ENCODE results near the gene FSTL4. TPM values are rescaled to one million over a fixed set of nuclear protein-coding genes. Genes with fewer than 3 reads are reported as not detected.

Gene FSTL4
- total RNA-seq, 2 experiments from 2014 or later = 0.36 TPM; not detected in 1

DNA sequence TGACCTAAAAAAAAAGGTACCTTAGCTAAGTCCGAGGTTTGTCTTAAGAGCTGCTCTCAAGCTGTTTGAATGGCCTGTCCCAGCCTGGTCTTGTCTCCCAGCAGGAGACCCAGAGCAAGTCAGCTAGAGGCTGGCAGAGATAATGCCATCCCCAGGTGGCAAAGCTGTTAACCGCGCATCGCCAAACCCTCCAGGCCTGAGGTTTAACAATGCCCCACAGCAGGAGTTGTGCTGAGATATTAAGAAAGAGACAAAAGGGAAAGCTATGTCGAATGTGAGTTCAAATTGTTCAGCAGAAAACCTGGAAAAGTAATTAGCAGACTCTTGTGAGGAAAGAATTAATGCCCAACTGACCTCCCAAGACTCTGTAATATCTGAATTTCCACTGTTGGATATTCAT lies 187.1 kb downstream of the FSTL4 start:
- Mint-ChIP-seq H3K4me3 (no peak overlapping the region), H3K4me1 (ENCODE audit: low read depth) (peaks cover 10% of the 10 kb centered on the region), H3K27ac (no peak overlapping the region), H3K36me3 (no peaks in the 10 kb centered on the region), H3K9me3 (no peaks in the 10 kb centered on the region), H3K27me3 (peaks cover 12% of the 10 kb centered on the region)
- CTCF ChIA-PET = interaction anchor here (0.6 to 2.8 kb wide), 7 partner anchors 25 to 1621 kb away, joined by 3 to 23 read pairs (median 3); no protein-coding TSS in a partner anchor
- no peak for DNase-seq
- intact Hi-C loops (cut with micrococcal nuclease) = no loop called here
- POLR2A ChIA-PET = no interaction called here

DNA sequence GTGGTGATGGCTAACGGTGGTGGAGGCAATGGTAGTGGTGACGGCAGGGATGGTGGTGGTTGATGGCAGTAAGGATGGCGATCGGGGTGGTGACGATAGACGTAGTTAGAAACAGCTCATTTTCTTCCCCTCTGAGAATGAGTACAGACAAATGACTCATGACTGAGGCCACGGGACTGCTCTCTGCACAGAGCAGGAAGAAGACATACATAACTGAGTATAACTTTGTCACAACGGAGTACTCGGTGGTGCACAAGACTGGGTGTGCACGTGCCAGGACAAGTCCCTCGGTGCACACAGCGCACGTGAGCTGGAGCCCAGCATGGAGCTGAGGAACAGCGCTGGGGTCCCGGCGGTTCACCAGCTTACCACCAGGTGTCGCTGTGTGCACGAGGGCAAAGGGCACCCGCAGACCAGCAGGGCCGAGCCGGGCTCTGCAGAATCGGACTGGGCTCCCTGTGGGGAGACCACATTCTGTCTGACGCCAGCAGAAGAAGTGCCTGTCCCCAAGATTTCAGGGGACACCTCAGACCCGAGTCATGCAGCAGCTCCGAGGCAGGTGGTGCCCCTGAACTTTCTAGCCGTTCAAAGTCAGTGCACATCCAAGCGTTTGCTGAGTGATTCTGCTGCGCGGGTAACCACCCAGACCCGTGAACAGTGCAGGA lies 188.6 kb downstream of the FSTL4 start:
- Mint-ChIP-seq H3K27ac (no peak overlapping the region), H3K4me3 (no peak overlapping the region), H3K9me3 (no peaks in the 10 kb centered on the region), H3K27me3 (peaks cover 11% of the 10 kb centered on the region), H3K36me3 (no peaks in the 10 kb centered on the region), H3K4me1 (ENCODE audit: low read depth) (peaks cover 10% of the 10 kb centered on the region)
- intact Hi-C loops (cut with micrococcal nuclease) = loop anchor here (5.0 kb wide), 2 partner anchors 39 to 444 kb away; no protein-coding TSS in a partner anchor
- ChIA-PET CTCF (interaction anchor here (0.6 to 3.0 kb wide), 57 partner anchors 8 to 556 kb away, joined by 3 to 23 read pairs (median 4); partner anchors contain the start of gene FSTL4), POLR2A (interaction anchor here (0.6 kb wide), 1 partner anchor 792 kb away, joined by 3 read pairs; no protein-coding TSS in a partner anchor)
- peak; percentile 76 for DNase-seq

DNA sequence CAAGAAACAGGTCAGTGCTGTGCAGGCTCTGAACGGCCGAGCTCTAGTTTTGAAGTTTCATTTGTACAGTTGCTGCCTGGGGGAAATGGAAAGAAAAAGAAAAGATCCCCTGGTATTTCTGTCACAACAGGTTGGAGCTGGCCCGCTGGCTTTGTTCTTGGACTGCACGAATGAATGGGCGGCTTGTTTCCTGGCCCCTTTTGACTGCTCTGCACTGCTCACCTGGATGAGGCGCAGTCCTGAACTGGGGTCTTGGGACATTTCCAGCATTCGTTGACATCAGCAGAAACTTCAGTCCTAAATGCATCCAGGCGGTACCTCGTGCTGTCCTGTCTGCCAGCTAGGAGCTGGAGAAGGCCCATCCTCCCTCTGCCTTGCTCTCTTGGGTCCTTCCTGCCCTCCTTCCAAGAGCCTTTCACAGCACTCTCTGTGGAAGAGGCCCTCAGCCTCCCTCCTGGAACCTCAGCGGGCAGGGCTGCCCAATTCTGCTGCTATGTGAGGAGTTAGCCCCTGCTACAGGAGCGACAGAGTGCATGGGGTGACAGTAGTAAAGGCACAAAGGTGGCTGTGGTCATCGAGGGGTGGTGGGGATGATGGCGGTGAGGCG lies 189.2 kb downstream of the FSTL4 start:
- ChIA-PET CTCF (interaction anchor here (0.6 to 3.0 kb wide), 56 partner anchors 8 to 557 kb away, joined by 3 to 23 read pairs (median 4); partner anchors contain the start of gene FSTL4), POLR2A (interaction anchor here (0.6 kb wide), 1 partner anchor 793 kb away, joined by 3 read pairs; no protein-coding TSS in a partner anchor)
- no peak overlapping the region for H3K4me3 Mint-ChIP-seq
- no peak overlapping the region for H3K27ac Mint-ChIP-seq
- H3K9me3 Mint-ChIP-seq = no peaks in the 10 kb centered on the region
- peaks cover 13% of the 10 kb centered on the region for H3K27me3 Mint-ChIP-seq
- peaks cover 10% of the 10 kb centered on the region for H3K4me1 Mint-ChIP-seq (ENCODE audit: low read depth)
- H3K36me3 Mint-ChIP-seq = no peaks in the 10 kb centered on the region
- intact Hi-C loops (cut with micrococcal nuclease) = loop anchor here (5.0 kb wide), 2 partner anchors 39 to 444 kb away; no protein-coding TSS in a partner anchor
- DNase-seq = no peak

DNA sequence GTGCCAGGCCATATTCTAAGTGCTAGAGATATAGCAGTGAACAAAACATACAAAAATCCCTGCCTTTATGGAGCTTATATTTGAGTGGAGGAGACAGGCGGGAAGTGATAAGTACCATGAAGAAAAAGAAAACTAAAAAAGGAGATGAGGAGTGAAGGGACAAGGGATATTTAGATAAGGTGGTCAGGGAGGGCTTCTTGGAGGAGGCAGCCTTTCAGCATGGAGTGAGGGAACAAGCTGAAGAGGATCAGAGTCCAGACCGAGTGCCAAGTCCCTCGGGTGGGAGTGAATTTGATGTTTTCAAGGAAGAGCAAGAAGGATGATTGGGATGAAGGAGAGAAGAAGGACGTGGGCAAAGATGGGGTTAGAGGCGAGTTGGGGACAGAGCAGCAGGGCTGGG lies 190.5 kb downstream of the FSTL4 start:
- Mint-ChIP-seq H3K4me1 (ENCODE audit: low read depth) (peaks cover 10% of the 10 kb centered on the region), H3K9me3 (no peaks in the 10 kb centered on the region), H3K27me3 (peaks cover 13% of the 10 kb centered on the region), H3K27ac (no peak overlapping the region), H3K4me3 (no peak overlapping the region), H3K36me3 (no peaks in the 10 kb centered on the region)
- intact Hi-C loops (cut with micrococcal nuclease) = loop anchor here (5.0 kb wide), 2 partner anchors 40 to 445 kb away; no protein-coding TSS in a partner anchor
- ChIA-PET POLR2A (no interaction called here), CTCF (interaction anchor here (0.7 to 3.0 kb wide), 6 partner anchors 8 to 522 kb away, joined by 3 to 11 read pairs (median 3); no protein-coding TSS in a partner anchor)
- no peak for DNase-seq

DNA sequence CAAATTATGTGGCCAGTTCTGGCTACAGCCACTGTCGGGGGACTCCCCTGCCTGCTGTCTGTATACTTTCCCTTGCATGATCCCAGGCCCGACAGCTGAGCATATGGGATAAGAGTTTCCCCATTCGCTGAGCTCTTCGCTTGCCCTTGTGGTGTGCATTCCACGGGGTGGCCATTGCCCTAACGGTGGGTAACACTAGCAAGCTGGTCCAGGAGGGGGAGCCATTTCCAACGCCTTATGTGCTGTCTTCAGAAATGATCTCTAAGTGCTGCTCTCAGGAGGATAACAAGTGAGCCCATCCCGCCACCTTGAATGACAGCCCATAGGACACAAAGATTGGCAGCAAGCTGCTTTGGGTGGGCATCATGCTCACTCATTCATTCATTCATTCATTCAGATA lies 190.9 kb downstream of the FSTL4 start:
- peak; percentile 36 for DNase-seq
- no peaks in the 10 kb centered on the region for H3K9me3 Mint-ChIP-seq
- no peaks in the 10 kb centered on the region for H3K36me3 Mint-ChIP-seq
- peaks cover 10% of the 10 kb centered on the region for H3K4me1 Mint-ChIP-seq (ENCODE audit: low read depth)
- intact Hi-C loops (cut with micrococcal nuclease) = loop anchor here (5.0 kb wide), 2 partner anchors 41 to 446 kb away; no protein-coding TSS in a partner anchor
- H3K27me3 Mint-ChIP-seq = peaks cover 15% of the 10 kb centered on the region
- no peak overlapping the region for H3K4me3 Mint-ChIP-seq
- CTCF ChIA-PET = interaction anchor here (0.6 to 3.0 kb wide), 7 partner anchors 8 to 522 kb away, joined by 3 to 11 read pairs (median 3); no protein-coding TSS in a partner anchor
- POLR2A ChIA-PET = no interaction called here
- H3K27ac Mint-ChIP-seq = no peak overlapping the region

DNA sequence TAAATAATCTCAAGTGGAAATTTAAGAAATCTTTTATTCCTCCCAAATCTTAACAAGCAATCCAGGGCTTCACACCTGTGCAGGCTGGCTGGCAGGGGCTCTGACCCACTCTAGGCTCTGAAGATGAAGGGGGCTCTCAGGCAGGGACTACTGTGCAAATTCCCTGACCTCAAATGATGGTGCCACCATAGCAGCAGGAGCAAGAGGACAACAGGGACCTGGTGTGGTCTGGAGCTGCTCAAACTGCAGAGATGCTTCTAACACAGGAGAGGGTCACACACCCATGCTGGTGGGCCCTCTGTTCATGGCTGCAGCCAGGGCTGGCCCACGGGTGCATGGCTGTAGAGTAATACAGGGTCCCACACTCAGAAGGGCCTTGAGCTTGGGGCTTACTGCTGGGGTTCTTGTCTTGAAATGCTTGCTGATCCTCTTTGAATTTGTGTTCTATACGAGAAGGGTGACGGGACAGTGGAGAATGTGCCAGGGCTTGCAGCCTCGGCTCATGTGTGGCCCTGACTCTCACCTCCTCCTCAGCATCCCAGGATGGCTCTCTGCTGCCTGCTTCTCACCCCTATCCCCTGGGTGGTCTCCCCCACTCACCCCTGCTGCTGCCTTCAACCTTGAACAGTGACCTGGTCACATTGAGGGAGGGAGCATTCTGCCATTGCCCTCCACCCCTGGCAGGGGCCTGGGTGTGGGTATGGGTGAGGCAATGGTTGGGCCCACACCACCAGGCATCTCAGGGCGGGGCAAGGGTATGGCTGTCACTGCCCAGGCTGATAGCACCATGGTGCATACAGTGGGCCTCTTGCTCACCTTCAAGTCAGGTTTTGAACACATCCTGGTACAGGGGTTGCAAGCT lies 191.7 kb downstream of the FSTL4 start:
- ChIA-PET CTCF (interaction anchor here (0.6 to 1.3 kb wide), 4 partner anchors 9 to 523 kb away, joined by 3 to 5 read pairs (median 3); no protein-coding TSS in a partner anchor), POLR2A (no interaction called here)
- Mint-ChIP-seq H3K27ac (no peak overlapping the region), H3K27me3 (peaks cover 20% of the 10 kb centered on the region), H3K4me1 (ENCODE audit: low read depth) (peaks cover 10% of the 10 kb centered on the region), H3K4me3 (no peak overlapping the region), H3K36me3 (no peaks in the 10 kb centered on the region), H3K9me3 (no peaks in the 10 kb centered on the region)
- DNase-seq = no peak
- intact Hi-C loops (cut with micrococcal nuclease) = loop anchor here (5.0 kb wide), 2 partner anchors 42 to 447 kb away; no protein-coding TSS in a partner anchor

DNA sequence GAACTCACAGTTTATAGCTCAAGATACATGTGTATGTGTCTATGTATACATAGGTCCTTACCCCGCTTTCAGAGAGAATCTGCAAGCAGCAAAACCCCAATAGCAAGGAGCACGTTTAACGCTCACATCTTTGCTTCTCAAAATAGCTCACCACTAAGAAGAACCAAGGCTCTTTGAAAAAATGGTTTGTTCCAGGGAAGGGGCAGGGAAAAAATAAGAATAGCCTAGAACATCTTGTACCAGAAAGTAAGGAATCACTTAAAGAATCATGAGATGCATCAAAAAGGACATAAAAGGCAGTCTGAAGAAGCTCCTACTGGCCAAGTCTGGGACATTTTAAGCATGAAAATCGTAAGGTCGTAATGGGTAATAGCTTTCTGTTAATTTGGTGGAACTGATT lies 196.4 kb downstream of the FSTL4 start:
- POLR2A ChIA-PET = no interaction called here

DNA sequence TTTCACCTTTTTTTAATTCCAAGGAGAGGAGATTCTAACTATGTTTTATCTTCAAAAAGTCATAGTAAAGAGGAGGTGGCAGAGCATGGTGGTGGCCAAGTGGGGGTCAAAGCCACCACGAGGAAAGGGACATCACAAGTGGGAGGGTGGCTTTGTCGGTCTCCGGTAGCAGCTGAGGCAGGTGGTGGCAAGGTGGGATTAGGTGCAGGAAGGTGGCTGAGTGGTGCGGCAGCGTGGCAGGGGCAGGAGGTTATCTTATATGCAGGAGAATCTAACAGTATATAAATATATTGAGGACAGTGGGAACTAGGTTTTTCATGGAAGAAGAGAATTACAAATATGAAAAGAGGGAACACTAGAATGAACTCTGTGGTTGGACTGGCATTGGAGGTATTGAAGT lies 196.8 kb downstream of the FSTL4 start:
- H3K27me3 Mint-ChIP-seq = peaks cover 15% of the 10 kb centered on the region
- H3K4me3 Mint-ChIP-seq = no peak overlapping the region
- no peaks in the 10 kb centered on the region for H3K36me3 Mint-ChIP-seq
- no peak overlapping the region for H3K27ac Mint-ChIP-seq
- CTCF ChIA-PET = interaction anchor here (0.7 to 0.9 kb wide), 2 partner anchors 8 to 1177 kb away, joined by 3 to 4 read pairs; no protein-coding TSS in a partner anchor
- POLR2A ChIA-PET = no interaction called here
- H3K4me1 Mint-ChIP-seq (ENCODE audit: low read depth) = no peaks in the 10 kb centered on the region
- DNase-seq = no peak
- H3K9me3 Mint-ChIP-seq = no peaks in the 10 kb centered on the region
- intact Hi-C loops (cut with micrococcal nuclease) = no loop called here

More for the DNA sequence above, 196.4 kb downstream of the FSTL4 start:
- DNase-seq = no peak
- Mint-ChIP-seq H3K27me3 (peaks cover 15% of the 10 kb centered on the region), H3K9me3 (no peaks in the 10 kb centered on the region), H3K36me3 (no peaks in the 10 kb centered on the region), H3K4me3 (no peak overlapping the region), H3K4me1 (ENCODE audit: low read depth) (no peaks in the 10 kb centered on the region), H3K27ac (no peak overlapping the region)
- CTCF ChIA-PET = interaction anchor here (0.7 to 0.9 kb wide), 2 partner anchors 8 to 1177 kb away, joined by 3 to 4 read pairs; no protein-coding TSS in a partner anchor
- intact Hi-C loops (cut with micrococcal nuclease) = no loop called here

DNA sequence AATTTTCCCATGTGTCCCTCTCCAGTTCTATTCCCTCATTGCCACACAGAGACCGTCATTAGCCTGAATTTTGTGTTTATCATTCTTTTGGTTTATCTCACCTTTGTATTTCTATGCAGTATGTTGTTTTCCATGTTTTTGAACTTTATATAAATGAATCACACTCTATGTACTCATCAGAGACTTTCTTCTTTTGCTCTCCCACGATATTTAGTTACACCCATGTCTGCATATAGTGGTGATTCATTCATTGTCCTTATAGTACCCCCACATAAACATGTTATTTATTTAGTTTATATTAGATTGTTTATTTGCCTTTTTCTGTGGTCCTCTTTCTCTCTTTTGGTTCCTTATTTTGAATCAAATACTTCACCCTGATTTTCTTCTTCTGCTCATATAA lies 199.7 kb downstream of the FSTL4 start:
- H3K4me1 Mint-ChIP-seq (ENCODE audit: low read depth) = no peaks in the 10 kb centered on the region
- ChIA-PET CTCF (no interaction called here), POLR2A (no interaction called here)
- no peak for DNase-seq
- peaks cover 14% of the 10 kb centered on the region for H3K27me3 Mint-ChIP-seq
- no peak overlapping the region for H3K4me3 Mint-ChIP-seq
- intact Hi-C loops (cut with micrococcal nuclease) = no loop called here
- H3K9me3 Mint-ChIP-seq = no peaks in the 10 kb centered on the region
- H3K27ac Mint-ChIP-seq = no peak overlapping the region
- no peaks in the 10 kb centered on the region for H3K36me3 Mint-ChIP-seq

DNA sequence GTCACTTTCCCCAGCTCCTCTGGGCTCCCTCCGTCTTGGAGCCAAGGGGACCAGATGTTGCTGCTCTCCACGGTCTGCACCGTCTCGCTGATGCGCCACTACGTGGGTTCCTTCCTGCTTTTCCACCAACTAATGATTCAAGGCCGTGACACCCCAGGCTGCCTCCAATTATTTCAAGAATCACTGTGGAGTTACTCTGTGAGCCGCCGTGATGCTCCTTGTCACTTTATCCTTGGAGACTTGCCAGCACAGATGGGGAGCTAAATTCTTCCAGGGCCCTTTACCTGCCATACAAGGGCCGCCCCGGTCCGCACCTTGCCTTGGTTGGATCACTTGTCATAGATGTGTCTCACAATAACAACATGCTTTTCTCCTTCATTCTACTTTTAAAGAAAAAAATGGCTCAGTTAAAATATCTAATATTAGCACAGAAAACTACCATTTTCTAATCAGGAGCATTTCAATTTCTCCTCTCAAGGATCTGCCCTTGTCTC lies 202.0 kb downstream of the FSTL4 start:
- no peak for DNase-seq
- H3K27me3 Mint-ChIP-seq = peaks cover 4% of the 10 kb centered on the region
- H3K9me3 Mint-ChIP-seq = no peaks in the 10 kb centered on the region
- no peaks in the 10 kb centered on the region for H3K36me3 Mint-ChIP-seq
- POLR2A ChIA-PET = no interaction called here
- CTCF ChIA-PET = interaction anchor here (2.0 kb wide), 1 partner anchor 14 kb away, joined by 5 read pairs; no protein-coding TSS in a partner anchor
- H3K27ac Mint-ChIP-seq = no peak overlapping the region
- no peaks in the 10 kb centered on the region for H3K4me1 Mint-ChIP-seq (ENCODE audit: low read depth)
- H3K4me3 Mint-ChIP-seq = no peak overlapping the region
- intact Hi-C loops (cut with micrococcal nuclease) = no loop called here

DNA sequence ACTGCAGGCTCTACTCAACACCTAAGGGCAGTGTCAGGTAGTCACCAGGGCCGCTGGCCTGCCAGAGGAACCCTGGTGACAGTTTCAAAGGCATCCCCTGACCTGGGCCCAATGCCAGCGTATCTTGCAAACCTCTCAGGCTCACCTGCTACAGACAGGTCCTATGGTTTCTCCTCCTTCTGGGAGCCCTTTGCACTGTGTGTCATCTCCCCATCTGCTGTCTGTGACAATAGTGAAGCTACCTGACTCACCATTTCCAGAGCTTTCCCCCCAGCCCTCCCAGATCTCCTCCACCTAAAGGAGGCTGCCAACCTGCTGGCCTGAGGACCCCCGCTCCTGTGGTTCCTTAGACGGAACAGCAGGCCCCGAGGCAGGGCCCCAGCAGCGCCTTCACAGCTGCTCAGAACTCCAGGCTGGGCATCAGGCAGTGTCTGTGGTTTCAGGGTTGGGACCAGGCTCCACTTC lies 203.1 kb downstream of the FSTL4 start:
- intact Hi-C loops (cut with micrococcal nuclease) = no loop called here
- H3K27ac Mint-ChIP-seq = no peak overlapping the region
- H3K9me3 Mint-ChIP-seq = no peaks in the 10 kb centered on the region
- no peak for DNase-seq
- ChIA-PET CTCF (interaction anchor here (1.4 to 2.0 kb wide), 2 partner anchors 12 to 15 kb away, joined by 5 read pairs; no protein-coding TSS in a partner anchor), POLR2A (no interaction called here)
- no peaks in the 10 kb centered on the region for H3K4me1 Mint-ChIP-seq (ENCODE audit: low read depth)
- no peaks in the 10 kb centered on the region for H3K36me3 Mint-ChIP-seq
- H3K4me3 Mint-ChIP-seq = no peak overlapping the region
- no peaks in the 10 kb centered on the region for H3K27me3 Mint-ChIP-seq

All from activated CD4-positive, alpha-beta memory T cell treated with anti-CD3 and anti-CD28 coated beads for 36 hours (primary cell).